ENCODE measurements around the gene CDH26. TPM values are rescaled to one million over a fixed set of nuclear protein-coding genes. Genes with fewer than 3 reads are reported as not detected.

The CDH26 gene
- total and polyA plus RNA-seq, 7 donors, result 0.74 to 5.5 (median 1.4) TPM; not detected in 2

DNA sequence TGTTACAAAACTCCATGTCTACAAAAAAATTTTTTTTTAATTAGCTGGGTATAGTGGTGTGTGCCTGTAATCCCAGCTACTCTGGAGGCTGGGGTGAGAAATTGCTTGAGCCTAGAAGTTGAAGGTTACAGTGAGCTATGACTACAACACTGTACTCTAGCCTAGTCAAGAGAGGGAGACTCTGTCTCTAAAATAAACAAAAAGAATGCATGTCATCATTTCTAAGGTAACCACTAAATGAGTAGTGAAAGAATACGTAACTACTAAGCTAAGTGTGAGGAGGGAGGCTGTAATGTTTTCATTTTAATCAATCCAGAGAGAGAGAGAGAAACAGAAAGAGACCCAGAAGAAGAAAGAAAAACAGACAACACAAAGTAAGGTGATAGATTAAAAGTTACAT is 34.7 kb upstream of the CDH26 start:
- WGBS, 2 donors, result 92 to 98% methylated on average over 1 of the region's 1 CpG
- intact Hi-C loops (cut with DNase I), result no loop called here
- H3K4me3 ChIP-seq, result no peak overlapping the region
- H3K27ac ChIP-seq, result no peak overlapping the region
- no peaks in the 10 kb centered on the region for H3K36me3 ChIP-seq
- peaks cover 0 to 4% (median 0%) of the 10 kb centered on the region in 4 donors for H3K4me1 ChIP-seq
- TF ChIP-seq POLR2AphosphoS5 (IDR thresholded peaks at IDR 0.05), result no peak
- TF ChIP-seq, protein P1, sequence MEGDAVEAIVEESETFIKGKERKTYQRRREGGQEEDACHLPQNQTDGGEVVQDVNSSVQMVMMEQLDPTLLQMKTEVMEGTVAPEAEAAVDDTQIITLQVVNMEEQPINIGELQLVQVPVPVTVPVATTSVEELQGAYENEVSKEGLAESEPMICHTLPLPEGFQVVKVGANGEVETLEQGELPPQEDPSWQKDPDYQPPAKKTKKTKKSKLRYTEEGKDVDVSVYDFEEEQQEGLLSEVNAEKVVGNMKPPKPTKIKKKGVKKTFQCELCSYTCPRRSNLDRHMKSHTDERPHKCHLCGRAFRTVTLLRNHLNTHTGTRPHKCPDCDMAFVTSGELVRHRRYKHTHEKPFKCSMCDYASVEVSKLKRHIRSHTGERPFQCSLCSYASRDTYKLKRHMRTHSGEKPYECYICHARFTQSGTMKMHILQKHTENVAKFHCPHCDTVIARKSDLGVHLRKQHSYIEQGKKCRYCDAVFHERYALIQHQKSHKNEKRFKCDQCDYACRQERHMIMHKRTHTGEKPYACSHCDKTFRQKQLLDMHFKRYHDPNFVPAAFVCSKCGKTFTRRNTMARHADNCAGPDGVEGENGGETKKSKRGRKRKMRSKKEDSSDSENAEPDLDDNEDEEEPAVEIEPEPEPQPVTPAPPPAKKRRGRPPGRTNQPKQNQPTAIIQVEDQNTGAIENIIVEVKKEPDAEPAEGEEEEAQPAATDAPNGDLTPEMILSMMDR (IDR thresholded peaks at IDR 0.05), result no peak
- TF ChIP-seq EP300 (IDR thresholded peaks at IDR 0.05), result no peak
- TF ChIP-seq POLR2A (IDR thresholded peaks at IDR 0.05), result no peak
- H3K9me3 ChIP-seq, result no peaks in the 10 kb centered on the region
- DNase-seq, result no peak
- no peaks in the 10 kb centered on the region for H3K27me3 ChIP-seq

DNA sequence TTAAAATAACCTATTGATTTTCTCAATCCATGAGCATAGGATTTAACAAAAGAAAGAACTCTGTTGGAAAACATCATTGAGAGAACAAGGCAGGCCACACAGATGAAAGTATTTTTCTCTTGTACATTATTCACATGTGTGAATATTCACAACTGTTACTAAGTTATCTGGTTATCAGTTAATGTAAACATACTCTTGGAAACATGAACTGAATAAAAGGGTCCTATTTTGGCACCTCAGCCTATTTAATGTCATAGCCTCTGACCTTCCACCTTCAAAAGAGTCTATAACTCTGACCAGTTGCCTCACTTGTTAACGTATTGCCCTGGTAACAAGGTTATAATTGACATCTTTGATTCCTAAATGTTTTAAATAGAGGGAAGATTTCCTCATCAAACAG is 32.9 kb upstream of the CDH26 start:
- Histone ChIP-seq H3K36me3 (no peaks in the 10 kb centered on the region), H3K9me3 (no peaks in the 10 kb centered on the region), H3K4me3 (no peak overlapping the region), H3K27ac (no peak overlapping the region), H3K4me1 (peaks cover 0 to 4% (median 0%) of the 10 kb centered on the region in 4 donors), H3K27me3 (no peaks in the 10 kb centered on the region)
- TF ChIP-seq, protein P1 (IDR thresholded peaks at IDR 0.05), result no peak
- TF ChIP-seq EP300 (IDR thresholded peaks at IDR 0.05) (no peak), POLR2A (IDR thresholded peaks at IDR 0.05) (no peak), POLR2AphosphoS5 (IDR thresholded peaks at IDR 0.05) (no peak)
- intact Hi-C loops (cut with DNase I), result no loop called here
- 24 to 72% methylated on average over 1 of the region's 1 CpG for WGBS, 2 donors
- DNase-seq, result no peak

DNA sequence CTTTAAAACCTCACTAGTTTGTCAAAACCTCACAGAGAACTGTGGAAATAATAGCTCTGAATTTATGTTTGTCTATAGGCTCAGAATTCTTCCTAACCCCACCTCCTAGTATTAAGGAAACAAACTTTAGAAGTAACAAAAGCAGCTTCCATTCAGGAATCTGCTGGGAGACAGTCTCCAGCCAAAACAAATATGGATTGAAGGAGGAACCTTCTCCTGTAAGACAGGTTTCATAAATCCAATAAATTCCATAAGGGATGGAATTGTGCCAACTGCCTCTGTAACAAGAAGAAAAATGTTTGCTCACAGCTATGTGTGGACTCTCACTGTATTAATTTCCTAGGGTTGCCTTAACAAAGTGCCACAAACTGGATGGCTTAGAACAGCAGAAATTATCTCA is 32.3 kb upstream of the CDH26 start:
- Histone ChIP-seq H3K9me3 (no peaks in the 10 kb centered on the region), H3K4me1 (peaks cover 0 to 4% (median 0%) of the 10 kb centered on the region in 4 donors), H3K27me3 (no peaks in the 10 kb centered on the region), H3K4me3 (no peak overlapping the region), H3K27ac (no peak overlapping the region), H3K36me3 (no peaks in the 10 kb centered on the region)
- intact Hi-C loops (cut with DNase I), result no loop called here
- TF ChIP-seq EP300 (IDR thresholded peaks at IDR 0.05) (no peak), POLR2AphosphoS5 (IDR thresholded peaks at IDR 0.05) (no peak), POLR2A (IDR thresholded peaks at IDR 0.05) (no peak)
- TF ChIP-seq, protein P1 (IDR thresholded peaks at IDR 0.05), result no peak
- no peak for DNase-seq

DNA sequence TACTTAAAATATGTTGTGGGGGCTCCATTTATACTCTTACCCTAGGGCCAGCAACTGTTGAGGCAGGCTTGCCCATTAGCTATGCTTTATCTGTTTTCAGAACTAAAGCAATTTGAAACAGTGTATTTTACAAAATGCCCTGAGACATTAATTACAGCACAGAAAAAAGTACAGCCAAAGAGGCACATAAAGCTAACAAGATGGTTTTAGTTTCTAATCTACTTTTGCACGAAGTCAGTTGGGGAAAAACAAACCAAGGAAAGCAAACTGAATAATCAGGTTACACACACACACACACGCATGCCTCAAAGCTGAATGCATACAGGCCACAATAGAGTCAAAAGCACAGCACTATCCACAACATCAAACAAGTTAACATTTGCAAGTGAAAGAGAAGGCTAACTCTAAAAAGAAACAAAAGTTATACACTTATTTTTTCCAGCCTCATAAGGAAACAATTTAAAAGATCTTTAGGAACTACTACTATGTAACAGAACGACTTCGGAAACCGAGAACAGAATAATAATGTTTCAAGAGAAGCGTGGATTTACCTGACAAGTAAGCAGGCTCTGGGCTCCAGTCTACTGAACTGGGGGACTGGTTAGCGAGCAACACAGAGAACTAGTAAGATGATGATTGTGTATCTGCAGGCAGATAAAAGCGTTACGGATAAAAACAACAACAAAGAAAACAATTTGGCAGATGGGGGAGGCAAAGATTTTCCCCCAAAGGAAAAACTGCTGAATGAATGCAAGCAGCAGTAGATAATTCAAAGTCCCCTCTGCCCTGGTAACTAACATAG is 26.5 kb upstream of the CDH26 start:
- intact Hi-C loops (cut with DNase I), result no loop called here
- H3K9me3 ChIP-seq, result no peaks in the 10 kb centered on the region
- TF ChIP-seq POLR2AphosphoS5 (IDR thresholded peaks at IDR 0.05), result no peak
- no peak for TF ChIP-seq POLR2A (IDR thresholded peaks at IDR 0.05)
- no peak for TF ChIP-seq EP300 (IDR thresholded peaks at IDR 0.05)
- TF ChIP-seq, protein P1 (IDR thresholded peaks at IDR 0.05), result no peak
- H3K4me3 ChIP-seq, result no peak overlapping the region
- peaks cover 0 to 17% (median 12%) of the 10 kb centered on the region in 4 donors for H3K4me1 ChIP-seq
- H3K27me3 ChIP-seq, result no peaks in the 10 kb centered on the region
- H3K36me3 ChIP-seq, result no peaks in the 10 kb centered on the region
- no peak overlapping the region for H3K27ac ChIP-seq
- 84 to 86% methylated on average over 9 of the region's 9 CpGs for WGBS, 2 donors
- DNase-seq, result no peak

Measured in sigmoid colon (tissue), 7 donors.